DMS153 treated with DMSO at 0.1 percent for 48 hours (cell line): ENCODE data around the gene UAP1.

Source experiments
- DNase-seq: peaks from one replicate; lab custom pipeline; 2025; ENCODE audit not compliant: unreplicated experiment; lab: John Stamatoyannopoulos, UW

The UAP1 gene

GRCh38 chr1:162561616-162562469, at the start of gene UAP1:
UAP1 (plus strand) TSS chr1:162561722; CDS start chr1:162566069, 4,347 bp downstream.
- no peak for DNase-seq

GRCh38 chr1:162527314-162527713, 34.2 kb upstream of the UAP1 start:
- DNase-seq = no peak

- DNase-seq = no peak
Measured at GRCh38 chr1:162530307-162530987, 31.1 kb upstream of the UAP1 start.

- DNase-seq = no peak
Measured at GRCh38 chr1:162530988-162531319, 30.6 kb upstream of the UAP1 start.

GRCh38 chr1:162535501-162535900, 26.0 kb upstream of the UAP1 start:
- no peak for DNase-seq

GRCh38 chr1:162536511-162536910, 25.0 kb upstream of the UAP1 start:
- no peak for DNase-seq

- DNase-seq = no peak
Measured at GRCh38 chr1:162537216-162537615, 24.3 kb upstream of the UAP1 start.

GRCh38 chr1:162538815-162539431, 22.6 kb upstream of the UAP1 start:
- no peak for DNase-seq

GRCh38 chr1:162541619-162542141, 19.8 kb upstream of the UAP1 start:
- DNase-seq = no peak

- no peak for DNase-seq
Measured at GRCh38 chr1:162543228-162543627, 18.3 kb upstream of the UAP1 start.

GRCh38 chr1:162548170-162548569, 13.4 kb upstream of the UAP1 start:
- DNase-seq = no peak

GRCh38 chr1:162549001-162549400, 12.5 kb upstream of the UAP1 start:
- no peak for DNase-seq

GRCh38 chr1:162550925-162551324, 10.6 kb upstream of the UAP1 start:
- no peak for DNase-seq

- no peak for DNase-seq
Measured at GRCh38 chr1:162551969-162552683, 9.4 kb upstream of the UAP1 start.

GRCh38 chr1:162552684-162553252, 8.8 kb upstream of the UAP1 start:
- no peak for DNase-seq

GRCh38 chr1:162554258-162554657, 7.3 kb upstream of the UAP1 start:
- DNase-seq = no peak

- no peak for DNase-seq
Measured at GRCh38 chr1:162557536-162557935, 4.0 kb upstream of the UAP1 start.

- peak; percentile 49 for DNase-seq
Measured at GRCh38 chr1:162560303-162561036, 1.1 kb upstream of the UAP1 start.

- DNase-seq = peak; percentile 98
Measured at GRCh38 chr1:162561037-162561615, 396 bp upstream of the UAP1 start.

GRCh38 chr1:162562470-162562828, 927 bp downstream of the UAP1 start:
- DNase-seq = no peak
